WTC11 (cell line): ENCODE data around the gene RTL5.

Experiments
- CTCF ChIP-seq: fragments of 200-600 bp; IDR thresholded peaks from 2 replicates; pipeline ENCODE4 v1.8.0; 2022; ENCODE audit warnings: antibody characterized with exemption
- ZNF317 ChIP-seq: sonication (generic); formaldehyde crosslinking; IDR thresholded peaks from 2 replicates; pipeline ENCODE4 v1.8.1; 2023; ENCODE audit warnings: low read depth, mild to moderate bottlenecking, moderate library complexity, missing genetic modification reagents, borderline replicate concordance
- TF ChIP-seq, protein P1 (sequence below): sonication (generic); formaldehyde crosslinking; IDR thresholded peaks from 2 replicates; pipeline ENCODE4 v1.8.1; 2022; ENCODE audit warnings: mild to moderate bottlenecking, missing genetic modification reagents, moderate library complexity, borderline replicate concordance
- TF ChIP-seq, protein P2 (sequence below): sonication (generic); formaldehyde crosslinking; IDR thresholded peaks from 2 replicates; pipeline ENCODE4 v1.8.0; 2022; ENCODE audit warnings: mild to moderate bottlenecking, missing genetic modification reagents
- TF ChIP-seq, protein P3 (sequence below): sonication (generic); formaldehyde crosslinking; IDR thresholded peaks from 2 replicates; pipeline ENCODE4 v1.8.1; 2023; ENCODE audit warnings: mild to moderate bottlenecking, missing genetic modification reagents, moderate library complexity

DNA sequence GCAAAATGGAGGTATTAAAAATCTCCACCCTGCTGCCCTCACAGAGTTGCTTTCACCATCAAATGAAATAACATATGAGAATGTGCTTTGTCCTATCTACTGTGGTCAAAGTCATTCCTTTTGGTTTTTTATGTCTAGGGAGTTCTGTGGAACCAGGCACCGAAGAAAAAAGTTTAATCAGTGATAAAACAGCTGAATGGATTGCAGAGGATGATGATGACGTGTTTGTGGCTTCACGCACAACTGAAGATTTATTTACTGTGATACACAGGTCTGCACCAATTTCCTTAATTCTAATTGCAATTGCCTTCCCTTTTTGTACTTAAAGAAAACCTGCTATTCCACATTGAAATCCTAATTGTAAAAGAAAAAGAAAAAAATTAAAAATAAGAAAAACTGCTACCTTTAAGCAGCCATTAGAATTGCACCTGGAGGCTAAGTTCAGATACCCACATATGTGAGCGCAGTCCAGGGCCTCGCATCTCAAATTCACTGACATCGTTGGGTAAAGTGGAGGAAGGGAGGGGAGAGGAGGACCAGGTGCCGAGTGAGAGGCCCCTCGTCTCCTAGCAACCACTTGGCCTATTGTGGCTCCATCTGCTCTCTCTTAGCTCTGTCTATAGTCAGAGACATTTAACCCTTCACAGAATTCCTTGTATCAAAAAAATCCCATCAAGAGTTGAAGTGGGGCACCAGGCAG lies 10.5 kb upstream of the RTL5 start:
- TF ChIP-seq, protein P1, sequence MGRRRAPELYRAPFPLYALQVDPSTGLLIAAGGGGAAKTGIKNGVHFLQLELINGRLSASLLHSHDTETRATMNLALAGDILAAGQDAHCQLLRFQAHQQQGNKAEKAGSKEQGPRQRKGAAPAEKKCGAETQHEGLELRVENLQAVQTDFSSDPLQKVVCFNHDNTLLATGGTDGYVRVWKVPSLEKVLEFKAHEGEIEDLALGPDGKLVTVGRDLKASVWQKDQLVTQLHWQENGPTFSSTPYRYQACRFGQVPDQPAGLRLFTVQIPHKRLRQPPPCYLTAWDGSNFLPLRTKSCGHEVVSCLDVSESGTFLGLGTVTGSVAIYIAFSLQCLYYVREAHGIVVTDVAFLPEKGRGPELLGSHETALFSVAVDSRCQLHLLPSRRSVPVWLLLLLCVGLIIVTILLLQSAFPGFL (CRISPR knock-in tag), result no peak
- TF ChIP-seq, protein P2, sequence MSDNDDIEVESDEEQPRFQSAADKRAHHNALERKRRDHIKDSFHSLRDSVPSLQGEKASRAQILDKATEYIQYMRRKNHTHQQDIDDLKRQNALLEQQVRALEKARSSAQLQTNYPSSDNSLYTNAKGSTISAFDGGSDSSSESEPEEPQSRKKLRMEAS (CRISPR knock-in tag), result no peak
- TF ChIP-seq ZNF317, result no peak
- TF ChIP-seq, protein P3, sequence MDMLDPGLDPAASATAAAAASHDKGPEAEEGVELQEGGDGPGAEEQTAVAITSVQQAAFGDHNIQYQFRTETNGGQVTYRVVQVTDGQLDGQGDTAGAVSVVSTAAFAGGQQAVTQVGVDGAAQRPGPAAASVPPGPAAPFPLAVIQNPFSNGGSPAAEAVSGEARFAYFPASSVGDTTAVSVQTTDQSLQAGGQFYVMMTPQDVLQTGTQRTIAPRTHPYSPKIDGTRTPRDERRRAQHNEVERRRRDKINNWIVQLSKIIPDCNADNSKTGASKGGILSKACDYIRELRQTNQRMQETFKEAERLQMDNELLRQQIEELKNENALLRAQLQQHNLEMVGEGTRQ, result no peak
- no peak for TF ChIP-seq CTCF
